Natural killer cell treated with Interleukin-12 subunit alpha and Interleukin-12 subunit beta and Interleukin-15 and Interleukin-18, amount 100 ng/mL, for 72 hours (primary cell): Measurements from ENCODE around the gene CLPTM1L. TPM values are rescaled to one million over a fixed set of nuclear protein-coding genes. Genes with fewer than 3 reads are reported as not detected.
"Not testable (repeated sequence)": the region's sequence is repeated elsewhere in the genome, so short reads cannot be mapped to it uniquely, and the experiment has no call there.

Experiments
- ATAC-seq, 2 donors: fragments of 150-1000 bp; cut with Tn5 transposase in 1 of 2; sonication (Bioruptor Pico), chemical (Tn5 transposase) in 1 of 2; 2 replicates each; pipeline ENCODE4 v1.10.0; 2021
- DNase-seq: peaks from one replicate; pipeline ENCODE4 v3.0.0; 2022; ENCODE audit warnings: low spot score
- H3K27ac Mint-ChIP-seq, 2 donors: 1 replicate in 1 of 2; 2 replicates in 1 of 2; pipeline ENCODE4 v1.8.0; 2022; ENCODE audit warnings: mixed read lengths in 2 of 2, mild to moderate bottlenecking in 1 of 2, moderate library complexity in 1 of 2
- H3K27me3 Mint-ChIP-seq, 2 donors: 1 replicate in 1 of 2; 2 replicates in 1 of 2; pipeline ENCODE4 v1.8.0; 2022; ENCODE audit warnings: mixed read lengths in 2 of 2
- H3K36me3 Mint-ChIP-seq: one replicate; pipeline ENCODE4 v1.8.0; 2022; ENCODE audit warnings: mixed read lengths
- H3K4me1 Mint-ChIP-seq, 2 donors: 1 replicate in 1 of 2; 2 replicates in 1 of 2; pipeline ENCODE4 v1.8.0; 2022; ENCODE audit warnings: low read depth in 2 of 2, mixed read lengths in 2 of 2, mild to moderate bottlenecking in 1 of 2
- H3K4me3 Mint-ChIP-seq: one replicate; pipeline ENCODE4 v1.8.0; 2022; ENCODE audit warnings: mixed read lengths
- H3K9me3 Mint-ChIP-seq: 2 replicates; pipeline ENCODE4 v1.8.0; 2022; ENCODE audit warnings: mixed read lengths
- total RNA-seq, 2 donors: library from RNA; stranded (reverse); gene quantifications; one replicate each; pipeline ENCODE4 v1.2.3, GENCODE V29; 2022

Gene CLPTM1L
- total RNA-seq, 2 donors from 2014 or later, result 112 to 178 TPM

- no peaks in the 10 kb centered on the region for H3K9me3 Mint-ChIP-seq
- DNase-seq (peak; percentile 62), ATAC-seq (no peak)
- no peaks in the 10 kb centered on the region for H3K27me3 Mint-ChIP-seq
- no peak overlapping the region for H3K27ac Mint-ChIP-seq
- peaks cover 8% of the 10 kb centered on the region for H3K36me3 Mint-ChIP-seq
- H3K4me1 Mint-ChIP-seq, result peaks cover 0 to 10% of the 10 kb centered on the region in 2 donors
- H3K4me3 Mint-ChIP-seq, result no peak overlapping the region
These were observed 8.0 kb downstream of the CLPTM1L start for GRCh38 chr5:1336749-1337488.

GRCh38 chr5:1336106-1336561 is 8.8 kb downstream of the CLPTM1L start:
- ATAC-seq (no peak), DNase-seq (peak; percentile 54)
- Mint-ChIP-seq H3K4me1 (peaks cover 0 to 7% of the 10 kb centered on the region in 2 donors), H3K36me3 (peaks cover 3% of the 10 kb centered on the region), H3K27ac (no peak overlapping the region), H3K4me3 (no peak overlapping the region), H3K9me3 (no peaks in the 10 kb centered on the region), H3K27me3 (no peaks in the 10 kb centered on the region)

- no peaks in the 10 kb centered on the region for H3K36me3 Mint-ChIP-seq
- peak in 1 of 2 donors; percentile 38 for ATAC-seq
- no peak overlapping the region for H3K4me3 Mint-ChIP-seq
- peaks cover 0 to 7% of the 10 kb centered on the region in 2 donors for H3K4me1 Mint-ChIP-seq
- H3K27ac Mint-ChIP-seq, result no peak overlapping the region
- H3K27me3 Mint-ChIP-seq, result no peaks in the 10 kb centered on the region
- H3K9me3 Mint-ChIP-seq, result no peaks in the 10 kb centered on the region
- peak; percentile 49 for DNase-seq
These were observed 9.3 kb downstream of the CLPTM1L start for GRCh38 chr5:1335540-1336095.

- Mint-ChIP-seq H3K4me3 (no peak overlapping the region), H3K4me1 (peaks cover 0 to 7% of the 10 kb centered on the region in 2 donors), H3K27me3 (no peaks in the 10 kb centered on the region), H3K27ac (no peak overlapping the region), H3K9me3 (no peaks in the 10 kb centered on the region), H3K36me3 (no peaks in the 10 kb centered on the region)
- DNase-seq (peak; percentile 55), ATAC-seq (no peak)
These were observed 9.9 kb downstream of the CLPTM1L start for GRCh38 chr5:1334831-1335539.

GRCh38 chr5:1333986-1334385 is 10.9 kb downstream of the CLPTM1L start:
- H3K9me3 Mint-ChIP-seq, result no peaks in the 10 kb centered on the region
- peaks cover 0 to 7% of the 10 kb centered on the region in 2 donors for H3K4me1 Mint-ChIP-seq
- H3K36me3 Mint-ChIP-seq, result no peaks in the 10 kb centered on the region
- no peak for ATAC-seq
- no peaks in the 10 kb centered on the region for H3K27me3 Mint-ChIP-seq
- peak; percentile 38 for DNase-seq
- H3K4me3 Mint-ChIP-seq, result no peak overlapping the region
- no peak overlapping the region for H3K27ac Mint-ChIP-seq

- H3K4me1 Mint-ChIP-seq, result peaks cover 6 to 12% of the 10 kb centered on the region in 2 donors
- not testable (repeated sequence) for H3K27ac Mint-ChIP-seq, ATAC-seq, H3K9me3 Mint-ChIP-seq, H3K4me3 Mint-ChIP-seq, H3K36me3 Mint-ChIP-seq, H3K27me3 Mint-ChIP-seq
- peak; percentile 29 for DNase-seq
These were observed 11.6 kb downstream of the CLPTM1L start for GRCh38 chr5:1333286-1333685.

- Mint-ChIP-seq H3K27ac (no peak overlapping the region), H3K4me3 (no peak overlapping the region), H3K4me1 (peaks cover 6 to 16% of the 10 kb centered on the region in 2 donors), H3K36me3 (no peaks in the 10 kb centered on the region), H3K27me3 (no peaks in the 10 kb centered on the region), H3K9me3 (no peaks in the 10 kb centered on the region)
- DNase-seq (peak; percentile 44), ATAC-seq (no peak)
These were observed 12.4 kb downstream of the CLPTM1L start for GRCh38 chr5:1332461-1333001.

GRCh38 chr5:1331861-1332405 is 13.0 kb downstream of the CLPTM1L start:
- peaks cover 6 to 21% of the 10 kb centered on the region in 2 donors for H3K4me1 Mint-ChIP-seq
- no peaks in the 10 kb centered on the region for H3K27me3 Mint-ChIP-seq
- no peak overlapping the region for H3K27ac Mint-ChIP-seq
- peak; percentile 38 for DNase-seq
- H3K36me3 Mint-ChIP-seq, result no peaks in the 10 kb centered on the region
- H3K4me3 Mint-ChIP-seq, result no peak overlapping the region
- H3K9me3 Mint-ChIP-seq, result no peaks in the 10 kb centered on the region
- no peak for ATAC-seq

- H3K4me1 Mint-ChIP-seq, result peaks cover 13 to 21% of the 10 kb centered on the region in 2 donors
- H3K36me3 Mint-ChIP-seq, result peaks cover 5% of the 10 kb centered on the region
- no peak overlapping the region for H3K4me3 Mint-ChIP-seq
- ATAC-seq, result peak; percentile 19 to 50
- no peak overlapping the region for H3K27ac Mint-ChIP-seq
- H3K27me3 Mint-ChIP-seq, result no peaks in the 10 kb centered on the region
- peak; percentile 54 for DNase-seq
- no peaks in the 10 kb centered on the region for H3K9me3 Mint-ChIP-seq
These were observed 13.8 kb downstream of the CLPTM1L start for GRCh38 chr5:1330847-1331831.

- peaks cover 15 to 22% of the 10 kb centered on the region in 2 donors for H3K4me1 Mint-ChIP-seq
- H3K4me3 Mint-ChIP-seq, result no peak overlapping the region
- DNase-seq (peak; percentile 60), ATAC-seq (peak in 1 of 2 donors; percentile 31)
- H3K36me3 Mint-ChIP-seq, result peaks cover 7% of the 10 kb centered on the region
- H3K27me3 Mint-ChIP-seq, result no peaks in the 10 kb centered on the region
- H3K9me3 Mint-ChIP-seq, result no peaks in the 10 kb centered on the region
- H3K27ac Mint-ChIP-seq, result no peak overlapping the region
These were observed 14.6 kb downstream of the CLPTM1L start for GRCh38 chr5:1330146-1330846.

- DNase-seq, result no peak
- Mint-ChIP-seq H3K4me3 (no peak overlapping the region), H3K9me3 (no peaks in the 10 kb centered on the region), H3K4me1 (peaks cover 15 to 22% of the 10 kb centered on the region in 2 donors), H3K27me3 (no peaks in the 10 kb centered on the region), H3K36me3 (peaks cover 7% of the 10 kb centered on the region), H3K27ac (no peak overlapping the region)
- ATAC-seq, result no peak
These were observed 15.8 kb downstream of the CLPTM1L start for GRCh38 chr5:1329111-1329579.
